ENCODE results near the gene NDUFAF8.

The NDUFAF8 gene

GRCh38 chr17:81232616-81233241, 6.4 kb upstream of the NDUFAF8 start:
- ChIA-PET CTCF (no interaction called here), POLR2A (no interaction called here)
- DNase-seq (ENCODE audit: extremely low spot score): no peak
- TF ChIP-seq CTCF (IDR thresholded peaks at IDR 0.05; ENCODE audit: control extremely low read depth, extremely low read depth, low read depth, missing control alignments): no peak

GRCh38 chr17:81233316-81233715, 5.8 kb upstream of the NDUFAF8 start:
- POLR2A ChIA-PET: no interaction called here
- TF ChIP-seq CTCF (IDR thresholded peaks at IDR 0.05; ENCODE audit: control extremely low read depth, extremely low read depth, low read depth, missing control alignments): no peak
- CTCF ChIA-PET: interaction anchor here (1.9 kb wide), 1 partner anchor 9 kb away, joined by 5 read pairs; no protein-coding TSS in a partner anchor
- DNase-seq (ENCODE audit: extremely low spot score): no peak

- CTCF ChIA-PET: interaction anchor here (1.9 kb wide), 1 partner anchor 9 kb away, joined by 5 read pairs; no protein-coding TSS in a partner anchor
- no peak for DNase-seq (ENCODE audit: extremely low spot score)
- no peak for TF ChIP-seq CTCF (IDR thresholded peaks at IDR 0.05; ENCODE audit: control extremely low read depth, extremely low read depth, low read depth, missing control alignments)
- POLR2A ChIA-PET: interaction anchor here (0.6 kb wide), 1 partner anchor 131 kb away, joined by 3 read pairs; no protein-coding TSS in a partner anchor
Observed at GRCh38 chr17:81233811-81234505, 5.2 kb upstream of the NDUFAF8 start.

- DNase-seq (ENCODE audit: extremely low spot score): no peak
- TF ChIP-seq CTCF (IDR thresholded peaks at IDR 0.05; ENCODE audit: control extremely low read depth, extremely low read depth, low read depth, missing control alignments): no peak
- CTCF ChIA-PET: interaction anchor here (1.9 kb wide), 1 partner anchor 10 kb away, joined by 5 read pairs; no protein-coding TSS in a partner anchor
- POLR2A ChIA-PET: interaction anchor here (0.6 kb wide), 1 partner anchor 131 kb away, joined by 3 read pairs; no protein-coding TSS in a partner anchor
Observed at GRCh38 chr17:81234506-81234855, 4.6 kb upstream of the NDUFAF8 start.

GRCh38 chr17:81234940-81235821, 3.9 kb upstream of the NDUFAF8 start:
- DNase-seq (ENCODE audit: extremely low spot score): no peak
- CTCF ChIA-PET: interaction anchor here (1.9 kb wide), 1 partner anchor 10 kb away, joined by 5 read pairs; no protein-coding TSS in a partner anchor
- POLR2A ChIA-PET: interaction anchor here (0.6 kb wide), 1 partner anchor 132 kb away, joined by 3 read pairs; no protein-coding TSS in a partner anchor

More at GRCh38 chr17:81234940-81235821, 3.9 kb upstream of the NDUFAF8 start:
- no peak for TF ChIP-seq CTCF (IDR thresholded peaks at IDR 0.05; ENCODE audit: control extremely low read depth, extremely low read depth, low read depth, missing control alignments)

Measured in GM10248 (cell line).